ENCODE data around the gene SEC22A. TPM values are rescaled to one million over a fixed set of nuclear protein-coding genes. Genes with fewer than 3 reads are reported as not detected.

The SEC22A gene
- total and polyA plus RNA-seq, 9 donors, result 10.2 to 45.3 (median 19.9) TPM

- H3K4me3 ChIP-seq, result no peak overlapping the region
- H3K9me3 ChIP-seq, result no peaks in the 10 kb centered on the region
- H3K36me3 ChIP-seq, result no peaks in the 10 kb centered on the region
- H3K27ac ChIP-seq, result no peak overlapping the region
- 66 to 73% (median 71%) methylated on average over 4 of the region's 4 CpGs for WGBS, 3 donors
- intact Hi-C loops (cut with DNase I), result no loop called here
- DNase-seq, result no peak
- TF ChIP-seq POLR2A (IDR thresholded peaks at IDR 0.05), result no peak
- TF ChIP-seq CTCF (IDR thresholded peaks at IDR 0.05), result no peak
- no peak for TF ChIP-seq EP300 (IDR thresholded peaks at IDR 0.05)
- no peaks in the 10 kb centered on the region for H3K27me3 ChIP-seq
- H3K4me1 ChIP-seq (ENCODE audit: insufficient read depth), result no peaks in the 10 kb centered on the region
Observed at GRCh38 chr3:123301331-123302184, 99.8 kb downstream of the SEC22A start.

GRCh38 chr3:123302961-123303360 lies 101.2 kb downstream of the SEC22A start:
- intact Hi-C loops (cut with DNase I), result no loop called here
- 84 to 91% (median 89%) methylated on average over 14 of the region's 14 CpGs for WGBS, 3 donors
- H3K4me1 ChIP-seq (ENCODE audit: insufficient read depth), result no peaks in the 10 kb centered on the region
- H3K4me3 ChIP-seq, result no peak overlapping the region
- H3K36me3 ChIP-seq, result no peaks in the 10 kb centered on the region
- H3K27me3 ChIP-seq, result no peaks in the 10 kb centered on the region
- H3K9me3 ChIP-seq, result no peaks in the 10 kb centered on the region
- no peak for TF ChIP-seq EP300 (IDR thresholded peaks at IDR 0.05)
- TF ChIP-seq CTCF (IDR thresholded peaks at IDR 0.05), result no peak
- TF ChIP-seq POLR2A (IDR thresholded peaks at IDR 0.05), result no peak
- DNase-seq, result no peak
- no peak overlapping the region for H3K27ac ChIP-seq

GRCh38 chr3:123303976-123304560 lies 102.3 kb downstream of the SEC22A start:
- no peaks in the 10 kb centered on the region for H3K27me3 ChIP-seq
- no peaks in the 10 kb centered on the region for H3K36me3 ChIP-seq
- no peak for DNase-seq
- WGBS, 3 donors, result 89 to 95% (median 94%) methylated on average over 15 of the region's 15 CpGs
- TF ChIP-seq POLR2A (IDR thresholded peaks at IDR 0.05), result no peak
- no peak for TF ChIP-seq EP300 (IDR thresholded peaks at IDR 0.05)
- no peak for TF ChIP-seq CTCF (IDR thresholded peaks at IDR 0.05)
- no peaks in the 10 kb centered on the region for H3K4me1 ChIP-seq (ENCODE audit: insufficient read depth)
- intact Hi-C loops (cut with DNase I), result no loop called here
- H3K9me3 ChIP-seq, result no peaks in the 10 kb centered on the region
- no peak overlapping the region for H3K4me3 ChIP-seq
- no peak overlapping the region for H3K27ac ChIP-seq

GRCh38 chr3:123305192-123305591 lies 103.4 kb downstream of the SEC22A start:
- H3K27me3 ChIP-seq, result no peaks in the 10 kb centered on the region
- H3K4me3 ChIP-seq, result no peak overlapping the region
- DNase-seq, result no peak
- 68 to 75% (median 71%) methylated on average over 2 of the region's 2 CpGs for WGBS, 3 donors
- H3K36me3 ChIP-seq, result no peaks in the 10 kb centered on the region
- H3K9me3 ChIP-seq, result no peaks in the 10 kb centered on the region
- no peaks in the 10 kb centered on the region for H3K4me1 ChIP-seq (ENCODE audit: insufficient read depth)
- TF ChIP-seq EP300 (IDR thresholded peaks at IDR 0.05), result no peak
- TF ChIP-seq POLR2A (IDR thresholded peaks at IDR 0.05), result no peak
- no peak for TF ChIP-seq CTCF (IDR thresholded peaks at IDR 0.05)
- no peak overlapping the region for H3K27ac ChIP-seq
- intact Hi-C loops (cut with DNase I), result no loop called here
